Muscle of arm (tissue), 12 donors: ENCODE data around the gene ZNF148. TPM values are rescaled to one million over a fixed set of nuclear protein-coding genes. Genes with fewer than 3 reads are reported as not detected.

ENCODE experiments used
- DNase-seq: peaks from one replicate; pipeline ENCODE4 v3.0.0-alpha.2; 2013
- polyA plus RNA-seq, 12 donors: library from polyadenylated mRNA; unstranded; fragments of 120-200 nt; gene quantifications; one replicate each; pipeline ENCODE4 v1.2.1, GENCODE V29; 2013; ENCODE audit not compliant: insufficient read length in 12 of 12

The ZNF148 gene
- polyA plus RNA-seq, 12 donors: 22.1 to 31.6 (median 22.9) TPM; not detected in 1

DNA sequence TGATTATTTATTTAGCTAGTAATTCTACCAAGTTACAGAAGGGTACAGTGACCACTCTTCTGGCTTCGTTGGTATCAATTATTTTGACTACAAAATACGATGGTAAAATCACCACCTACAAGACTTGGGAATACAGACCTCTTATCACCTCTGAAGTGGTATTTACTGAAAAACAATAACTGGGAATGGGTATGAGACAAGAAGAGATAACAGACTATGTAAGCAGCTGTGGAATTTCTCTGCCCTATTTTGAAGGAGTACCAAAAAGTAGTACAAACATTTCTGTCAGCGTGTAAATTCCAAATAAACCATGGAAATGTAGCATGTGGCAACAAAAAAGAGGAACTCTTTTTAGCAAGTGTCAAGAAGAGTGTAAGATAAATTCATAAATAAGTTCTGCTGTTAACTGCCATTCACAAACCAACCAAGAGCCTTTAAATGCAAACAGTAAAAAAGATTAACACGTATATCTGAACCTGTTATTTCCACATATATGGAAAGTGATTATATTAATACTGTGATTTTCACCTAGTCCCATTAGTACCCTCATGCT is 85.6 kb downstream of the ZNF148 start:
- DNase-seq: no peak

DNA sequence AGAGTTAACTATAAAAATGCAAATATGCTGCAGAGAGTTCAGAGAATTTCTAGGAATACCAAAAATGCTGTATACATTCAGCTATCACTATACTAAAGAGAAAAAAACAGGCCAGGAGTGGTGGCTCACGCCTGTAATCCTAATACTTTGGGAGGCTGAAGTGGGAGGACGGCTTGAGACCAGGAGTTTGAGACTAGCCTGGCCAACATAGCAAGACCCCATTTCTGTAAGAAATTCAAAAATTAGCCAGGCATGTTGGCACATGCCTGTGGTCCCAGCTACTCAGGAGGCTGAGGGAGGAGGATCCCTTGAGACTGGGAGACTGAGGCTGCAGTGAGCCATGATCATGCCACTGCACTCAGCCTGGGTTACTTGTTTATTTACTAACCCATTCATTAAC is 87.9 kb downstream of the ZNF148 start:
- DNase-seq: no peak

DNA sequence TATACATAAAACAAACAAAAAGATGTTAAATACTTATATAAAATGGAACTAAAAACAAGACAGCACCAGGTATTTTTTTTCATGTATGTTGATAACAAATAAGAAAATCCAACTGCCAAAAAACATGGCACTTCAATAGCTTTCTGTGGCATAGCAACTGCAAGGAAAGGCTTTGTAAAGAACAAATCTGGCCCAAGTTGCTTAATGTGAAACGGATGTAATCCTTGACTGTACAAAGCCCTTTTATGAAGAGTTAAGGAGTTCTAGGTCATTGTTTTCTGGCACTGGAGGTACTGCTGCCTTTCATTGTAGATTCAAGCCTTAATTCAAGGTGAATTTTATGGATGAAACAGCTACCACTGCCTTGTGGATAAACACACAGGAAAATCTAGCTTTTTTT is 93.7 kb downstream of the ZNF148 start:
- DNase-seq: no peak

DNA sequence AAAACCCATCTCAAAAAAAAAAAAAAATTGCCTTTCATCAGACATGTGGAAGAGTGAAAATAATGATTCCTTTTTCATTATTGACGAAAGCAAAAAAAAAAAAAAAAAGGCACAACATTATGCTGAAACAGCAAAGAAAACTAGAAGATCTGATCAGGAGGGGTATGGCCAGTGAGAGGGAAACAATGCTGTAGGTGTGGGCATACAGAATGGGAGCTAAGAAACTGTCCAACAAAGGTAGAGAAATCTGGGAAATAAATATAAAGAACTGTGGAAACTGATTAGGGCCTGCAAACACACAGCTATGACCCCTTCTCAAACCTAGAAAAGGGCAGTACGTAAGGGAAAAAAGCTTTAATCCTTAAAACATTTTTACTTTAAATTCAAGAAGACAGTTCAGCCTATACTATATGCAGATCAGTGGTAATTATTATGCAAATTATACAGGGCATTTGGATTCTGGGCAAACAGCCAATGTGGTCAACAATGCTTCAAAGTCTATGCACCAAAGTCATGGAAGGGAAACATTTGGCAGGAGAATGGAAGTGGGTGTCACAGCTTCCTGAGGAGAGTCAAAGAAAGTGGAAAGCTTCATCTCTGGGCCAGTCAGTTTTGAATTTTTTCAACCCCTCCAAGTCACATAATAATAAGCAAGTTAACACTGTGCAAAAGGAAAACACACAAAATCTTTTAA is 94.3 kb downstream of the ZNF148 start:
- DNase-seq: no peak

DNA sequence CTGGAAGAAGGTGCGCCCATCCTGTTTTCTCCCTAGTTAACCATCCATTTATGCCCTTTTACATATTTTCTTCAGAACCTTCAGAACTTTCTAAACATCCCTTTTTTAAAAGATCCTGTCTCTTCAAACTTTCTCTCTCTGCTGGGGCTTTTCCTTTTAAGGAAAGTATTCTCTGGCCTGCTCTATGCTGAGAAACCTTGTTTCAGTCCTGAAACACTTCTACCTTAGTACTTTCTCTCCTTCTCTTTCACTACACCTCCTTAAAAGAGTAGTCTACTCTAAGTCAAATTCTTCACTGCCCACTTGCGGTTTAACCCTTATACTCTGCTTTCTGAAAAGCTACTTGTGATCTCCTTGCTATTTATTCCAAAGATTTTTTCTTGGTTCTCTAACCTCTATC is 97.0 kb downstream of the ZNF148 start:
- no peak for DNase-seq

DNA sequence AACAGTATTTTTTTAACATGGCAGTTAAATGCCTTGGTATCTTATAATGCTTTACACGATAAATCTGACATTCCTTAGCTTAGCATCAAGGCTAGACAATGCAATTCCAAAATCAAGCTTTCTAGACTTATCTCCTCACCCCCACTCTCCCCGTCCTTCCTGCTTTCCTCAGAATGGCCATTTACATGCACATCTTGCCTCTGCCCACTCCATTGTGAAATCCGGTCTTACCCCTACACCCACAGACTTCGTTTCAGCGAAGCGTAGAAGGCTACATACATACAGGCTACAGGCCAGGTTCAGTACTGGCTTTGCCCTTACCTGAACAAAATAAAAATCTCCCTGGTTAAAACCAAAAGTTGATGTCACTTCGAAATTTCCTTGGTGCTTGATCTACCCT is 104.0 kb downstream of the ZNF148 start:
- no peak for DNase-seq

DNA sequence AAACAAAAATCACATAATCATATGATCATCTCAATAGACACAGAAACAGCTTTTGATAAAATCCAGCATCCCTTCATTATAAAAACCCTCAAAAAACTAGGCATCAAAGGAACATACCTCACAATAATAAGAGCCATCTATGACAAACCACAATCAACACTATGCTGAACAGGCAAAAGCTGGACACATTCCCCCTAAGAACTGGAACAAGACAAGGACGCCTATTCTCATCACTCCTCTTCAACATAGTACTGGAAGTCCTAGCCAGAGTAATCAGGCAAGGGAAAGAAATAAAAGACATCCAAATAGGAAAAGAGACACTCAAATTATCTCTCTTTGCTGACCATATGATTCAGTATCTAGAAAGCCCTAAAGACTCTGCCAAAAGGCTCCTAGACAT is 107.7 kb downstream of the ZNF148 start:
- DNase-seq: no peak

DNA sequence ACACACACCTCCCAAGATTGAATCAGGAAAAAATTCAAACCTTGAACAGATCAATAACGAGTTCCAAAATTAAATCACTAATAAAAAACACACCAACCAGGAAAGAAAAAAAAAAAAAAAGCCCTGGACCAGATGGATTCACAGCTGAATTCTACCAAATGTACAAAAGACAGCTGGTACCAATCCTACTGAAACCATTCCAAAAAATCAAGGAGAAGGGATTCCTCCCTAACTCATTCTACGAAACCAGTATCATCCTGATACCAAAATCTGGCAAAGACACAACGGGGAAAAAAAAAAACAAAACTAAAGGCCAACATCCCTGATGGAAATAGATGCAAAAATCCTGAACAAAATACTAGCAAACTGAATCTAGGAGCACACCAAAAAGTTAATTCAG is 108.2 kb downstream of the ZNF148 start:
- no peak for DNase-seq

DNA sequence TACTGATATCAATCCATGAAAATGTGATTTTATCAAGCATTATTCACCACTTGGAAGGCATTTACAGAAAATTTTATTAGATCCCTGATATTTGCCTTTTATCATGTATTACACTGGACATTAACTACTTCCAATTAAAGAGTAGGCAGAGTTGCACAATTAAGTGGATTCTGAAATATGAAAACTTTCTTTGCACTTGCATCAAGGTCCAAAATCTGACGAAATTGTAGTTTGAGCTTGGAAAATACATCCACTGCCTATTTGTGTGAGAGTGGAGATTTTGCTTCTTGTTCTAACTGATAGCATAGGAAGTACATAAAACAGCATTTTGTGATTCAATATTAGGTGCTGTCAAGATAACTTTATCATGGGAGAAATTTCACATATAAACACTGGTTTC is 113.0 kb downstream of the ZNF148 start:
- DNase-seq: no peak

DNA sequence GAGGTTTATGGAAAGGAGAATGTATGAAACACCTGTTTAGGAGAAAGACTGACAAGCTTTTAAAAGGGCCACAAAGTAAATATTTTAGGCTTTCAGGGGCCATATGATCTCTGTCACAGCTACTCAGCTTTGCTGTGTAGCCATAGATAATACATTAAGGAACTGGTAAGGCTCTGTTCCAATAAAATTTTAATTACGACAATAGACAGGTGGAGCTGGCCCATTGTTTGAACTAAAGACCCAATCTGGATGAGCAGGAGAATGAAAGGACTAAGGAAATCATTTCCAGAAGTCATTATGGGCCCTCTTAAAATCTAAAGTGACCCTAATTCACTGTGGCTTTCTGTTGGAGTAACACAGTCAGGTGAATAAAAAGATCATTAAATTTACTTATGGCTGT is 114.1 kb downstream of the ZNF148 start:
- DNase-seq: no peak

DNA sequence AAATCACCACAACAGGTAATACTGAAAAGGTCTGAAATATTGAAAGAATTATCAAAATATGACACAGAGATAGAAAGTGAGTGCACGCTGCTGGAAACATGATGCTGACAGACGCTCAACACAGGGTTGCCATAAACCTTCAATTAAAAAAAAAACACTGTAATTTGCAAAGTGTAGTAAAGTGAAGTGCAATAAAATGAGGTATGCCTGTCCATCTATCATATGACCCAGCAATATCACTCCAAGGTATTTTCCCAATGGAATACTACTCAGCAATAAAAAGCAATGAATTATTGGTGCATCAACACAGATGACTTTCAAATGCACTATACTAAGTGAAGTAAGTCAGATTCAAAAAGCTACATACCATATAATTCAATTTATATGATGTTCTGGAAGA is 115.0 kb downstream of the ZNF148 start:
- DNase-seq: no peak

DNA sequence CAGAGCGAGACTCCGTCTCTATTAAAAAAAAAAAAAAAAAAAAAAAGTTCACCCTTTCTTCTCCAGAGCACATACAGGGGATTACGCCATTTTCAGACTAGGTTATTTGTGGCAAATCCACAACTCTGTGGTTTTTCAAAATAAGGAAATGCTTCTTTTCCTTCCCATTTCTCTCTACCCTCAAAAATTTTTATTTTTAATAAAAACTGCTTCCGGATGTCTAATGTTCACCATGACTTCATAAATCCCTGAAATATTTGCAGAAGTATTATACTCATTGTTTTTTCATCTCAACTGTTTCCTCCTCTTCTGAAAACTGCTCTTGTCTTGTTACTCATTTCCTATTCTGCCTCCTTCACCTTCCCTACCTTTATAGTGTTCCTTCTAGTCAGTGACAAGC is 117.6 kb downstream of the ZNF148 start:
- DNase-seq: no peak

DNA sequence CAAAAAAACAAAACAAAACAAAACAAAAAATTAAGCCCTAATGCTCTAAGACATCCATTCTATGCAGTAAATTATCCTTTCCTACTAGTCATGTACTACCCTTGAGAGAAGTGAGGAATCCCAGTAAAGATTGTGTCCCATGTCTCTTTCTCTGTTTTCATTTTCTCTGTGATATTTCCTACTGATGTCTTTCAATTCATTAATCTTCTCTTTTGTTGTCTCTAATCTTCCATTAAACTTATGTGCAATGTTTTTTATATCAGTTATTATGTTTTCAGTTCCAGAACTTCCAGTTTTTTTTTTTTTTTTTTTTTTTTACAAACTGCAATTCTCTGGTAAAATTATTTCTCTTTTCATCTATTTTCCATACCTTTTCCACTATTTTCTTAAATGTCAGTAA is 118.5 kb downstream of the ZNF148 start:
- no peak for DNase-seq

DNA sequence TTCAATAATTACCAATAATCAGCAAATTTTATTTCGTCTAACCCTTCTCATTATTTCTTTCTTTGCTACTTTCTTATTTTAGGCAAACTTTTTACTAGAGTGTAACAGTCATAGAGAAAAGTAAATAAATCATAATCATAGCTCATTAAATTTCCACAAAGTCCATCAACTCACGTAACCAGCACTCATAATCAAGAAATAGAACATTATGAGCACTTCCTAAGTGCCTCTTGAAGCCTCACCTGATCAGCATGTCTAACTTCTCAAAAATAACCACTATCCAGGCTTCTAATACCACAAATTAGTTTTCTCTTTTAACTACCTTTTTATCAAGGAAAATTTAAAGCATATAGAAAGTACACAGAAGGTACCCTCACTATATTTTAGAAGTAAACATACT is 124.2 kb downstream of the ZNF148 start:
- DNase-seq: no peak

DNA sequence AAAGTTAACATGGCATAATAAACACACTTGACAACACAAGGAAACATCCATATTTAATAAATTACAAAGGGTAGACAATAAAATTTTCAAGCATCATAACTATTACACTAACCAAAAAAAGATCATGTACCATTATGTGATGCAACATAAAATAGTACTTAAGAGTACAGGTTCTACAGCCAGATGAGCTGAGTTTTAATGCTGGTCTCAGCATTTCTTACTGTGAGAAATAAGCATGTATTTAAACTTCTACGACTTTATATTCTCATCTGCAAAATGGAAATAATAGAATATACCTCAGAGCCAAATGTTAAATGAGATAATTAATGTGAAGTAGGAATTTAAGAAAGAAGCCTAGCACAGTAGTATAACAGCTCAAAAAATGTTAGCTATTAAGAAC is 128.9 kb downstream of the ZNF148 start:
- DNase-seq: no peak

DNA sequence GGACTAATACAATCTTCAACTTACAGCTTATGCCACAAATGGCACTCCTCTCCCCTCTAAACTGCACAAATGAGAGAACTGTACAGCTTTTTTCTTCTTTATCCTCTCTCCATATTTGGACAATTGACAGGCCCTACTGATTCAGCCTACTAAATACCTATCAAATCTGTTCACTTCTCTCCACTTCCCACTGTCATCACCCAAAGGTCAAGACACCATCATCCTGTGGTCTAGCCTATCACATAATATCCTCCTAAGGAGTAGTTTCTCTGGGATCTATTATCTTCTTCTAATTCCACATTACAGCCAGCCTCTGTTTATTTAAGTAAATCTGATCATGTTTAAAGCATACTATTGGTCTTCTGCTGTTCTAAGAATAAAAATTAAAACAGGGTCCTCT is 129.6 kb downstream of the ZNF148 start:
- no peak for DNase-seq

DNA sequence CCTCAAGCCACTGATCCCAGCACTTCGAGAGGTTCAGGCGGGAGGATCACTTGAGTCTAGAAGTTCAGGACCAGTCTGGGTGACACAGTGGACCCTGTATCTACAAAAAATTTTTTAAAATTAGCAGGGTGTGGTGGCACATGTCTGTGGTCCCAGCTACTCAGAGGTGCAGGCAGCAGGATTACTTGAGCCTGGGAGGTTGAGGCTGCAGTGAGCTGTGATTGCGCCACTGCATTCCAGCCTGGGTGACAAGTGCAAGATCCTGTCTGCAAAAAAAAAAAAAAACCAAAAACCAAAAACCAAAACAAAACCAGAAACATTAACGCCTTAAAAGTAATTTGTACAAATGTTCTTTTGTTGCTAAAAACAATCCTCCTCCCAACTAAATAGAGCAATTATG is 134.6 kb downstream of the ZNF148 start:
- DNase-seq: no peak

DNA sequence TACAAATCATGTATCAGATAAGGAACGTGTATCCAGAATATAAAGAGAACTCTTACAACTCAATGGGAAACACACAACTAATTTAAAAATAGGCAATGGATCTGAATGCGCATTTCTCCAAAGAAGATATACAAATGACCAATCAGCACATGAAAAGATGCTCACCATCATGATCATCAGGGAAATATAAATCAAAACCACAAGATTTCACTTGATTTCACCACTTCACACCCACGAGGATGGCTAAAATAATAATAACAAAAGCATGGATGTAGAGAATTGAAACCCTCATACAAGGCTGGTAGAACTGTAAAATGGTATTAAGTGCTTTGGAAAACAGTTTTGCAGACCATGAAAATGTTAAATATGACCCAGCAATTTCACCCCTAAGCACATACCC is 135.9 kb downstream of the ZNF148 start:
- DNase-seq: no peak

DNA sequence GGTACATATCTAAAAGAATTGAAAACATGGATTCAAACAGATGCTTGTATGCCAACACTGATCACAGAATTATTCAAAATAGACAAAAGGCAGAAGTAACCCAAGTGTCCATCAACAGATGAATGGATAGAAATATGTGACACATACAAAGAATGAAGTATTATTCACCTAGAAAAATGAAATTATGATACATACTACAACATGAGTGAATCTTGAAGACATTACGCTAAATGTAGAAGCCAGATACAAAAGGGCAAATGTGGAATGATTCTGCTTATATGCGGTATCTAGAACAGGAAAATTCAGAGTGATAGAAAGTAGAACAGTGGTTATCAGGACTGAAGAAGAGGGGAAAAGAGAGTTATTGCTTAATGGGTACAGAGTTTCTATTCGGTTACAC is 136.4 kb downstream of the ZNF148 start:
- no peak for DNase-seq

DNA sequence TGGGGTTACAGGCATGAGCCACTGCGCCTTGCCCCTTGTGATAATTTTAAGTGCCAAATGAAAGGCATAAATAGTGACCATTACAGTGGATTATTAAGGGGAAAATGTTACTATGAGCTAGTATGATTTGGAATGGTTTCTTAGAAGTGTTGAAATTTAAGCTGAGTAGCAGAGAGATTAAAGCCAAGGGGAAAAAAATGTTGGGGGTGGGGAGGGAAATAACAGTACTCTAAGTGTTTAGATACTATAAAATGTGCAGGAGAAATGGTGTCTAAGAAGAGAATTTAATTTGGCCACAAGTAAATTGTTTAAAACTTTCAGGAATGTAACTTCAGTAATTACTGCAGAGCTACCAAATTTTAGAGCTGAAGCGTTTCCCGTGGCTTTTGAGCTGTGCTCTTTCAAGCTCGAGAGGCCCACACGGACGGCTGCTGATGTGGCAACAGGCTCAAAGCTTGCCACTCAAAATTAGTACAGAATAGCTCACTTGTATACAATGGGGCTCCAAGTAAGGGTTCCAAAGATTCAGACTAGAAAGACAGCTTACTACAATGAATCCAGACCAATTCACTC is 138.7 kb downstream of the ZNF148 start:
- no peak for DNase-seq

DNA sequence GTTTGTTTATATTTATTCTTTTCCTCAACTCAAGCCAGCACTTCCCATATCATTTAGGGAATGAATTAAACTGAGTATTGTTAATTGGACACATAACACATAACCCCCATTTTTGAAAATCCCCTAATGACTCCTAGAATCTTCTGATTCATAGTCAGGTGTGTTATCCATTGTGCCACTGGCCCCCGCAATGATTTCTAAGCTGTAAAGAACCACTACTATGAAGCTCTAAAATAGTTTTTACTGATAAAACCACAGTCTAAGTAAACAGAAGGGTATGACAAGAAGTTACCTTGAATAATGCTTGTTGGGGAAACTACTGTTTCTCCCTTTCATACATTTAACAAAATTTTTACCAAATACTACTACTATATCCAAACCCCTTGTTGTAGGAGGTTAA is 140.3 kb downstream of the ZNF148 start:
- no peak for DNase-seq

DNA sequence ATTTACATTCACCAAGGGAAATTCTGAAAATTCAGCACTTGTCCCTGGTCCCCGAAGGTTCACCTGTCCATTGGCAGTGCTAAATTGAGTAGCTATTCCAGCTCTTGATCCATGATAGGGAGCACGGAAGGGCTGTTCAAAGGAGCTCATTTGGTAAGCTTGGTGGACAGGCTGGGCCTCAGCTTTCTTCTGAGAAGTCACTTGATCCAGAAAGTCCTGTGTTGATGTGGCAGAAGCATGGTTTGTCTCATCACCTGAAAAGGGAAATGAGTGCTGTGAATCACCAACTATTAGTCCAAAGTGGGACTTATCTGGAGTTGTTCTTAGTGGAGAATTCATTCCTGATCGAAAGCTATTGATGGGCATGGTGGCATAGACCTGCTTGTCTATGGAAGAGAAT is 142.7 kb downstream of the ZNF148 start:
- DNase-seq: no peak

DNA sequence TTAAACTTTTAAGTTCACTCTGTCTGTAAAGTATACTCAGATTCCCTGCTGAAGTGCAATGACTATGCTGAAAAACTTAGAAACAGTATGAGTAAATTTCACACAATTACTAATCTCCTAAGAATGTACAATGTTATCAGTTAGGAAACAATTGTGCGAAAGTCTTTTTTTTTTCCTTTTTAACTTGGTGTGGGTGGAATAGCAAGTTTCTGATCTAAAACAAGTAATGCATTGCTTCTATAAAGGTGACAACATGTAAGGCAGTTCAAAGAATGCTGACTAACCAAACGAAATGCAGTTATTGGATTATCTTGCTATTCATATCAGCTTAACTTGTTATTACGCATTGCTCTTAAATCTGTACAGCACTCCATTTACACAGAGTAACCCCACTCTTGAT is 143.2 kb downstream of the ZNF148 start:
- no peak for DNase-seq

DNA sequence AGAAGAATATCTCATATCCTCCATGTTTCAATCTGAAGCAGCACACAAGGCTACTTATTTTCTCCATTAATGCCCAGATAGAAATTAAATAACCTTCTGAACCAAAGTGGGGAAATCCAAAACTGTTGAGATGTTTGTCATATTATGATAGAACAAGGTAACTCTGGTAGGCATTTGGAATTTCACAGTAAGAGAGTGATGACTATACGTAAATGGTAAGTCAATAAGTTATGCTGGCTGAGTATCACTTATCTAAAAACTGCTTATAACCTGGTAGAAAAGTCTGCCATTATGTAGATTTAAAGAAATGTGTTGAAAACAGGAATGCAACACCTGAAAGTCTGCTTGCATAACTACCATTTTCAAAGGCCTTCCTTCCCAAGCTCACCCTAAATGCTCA is 145.4 kb downstream of the ZNF148 start:
- DNase-seq: no peak
